ENCODE results near the gene SBF2.

The SBF2 gene

GRCh38 chr11:9735236-9735635 lies 558.8 kb downstream of the SBF2 start:
- no peak for DNase-seq (ENCODE audit: low read depth in 2 of 2, low spot score in 1 of 2)

- DNase-seq (ENCODE audit: low read depth in 2 of 2, low spot score in 1 of 2), result no peak
Measured at GRCh38 chr11:9733212-9733611, 560.8 kb downstream of the SBF2 start.

GRCh38 chr11:9732453-9732852 lies 561.6 kb downstream of the SBF2 start:
- no peak for DNase-seq (ENCODE audit: low read depth in 2 of 2, low spot score in 1 of 2)

GRCh38 chr11:9731256-9731655 lies 562.8 kb downstream of the SBF2 start:
- DNase-seq (ENCODE audit: low read depth in 2 of 2, low spot score in 1 of 2), result no peak

All from stimulated activated CD8-positive, alpha-beta memory T cell treated with anti-CD3 and anti-CD28 coated beads, Interleukin-4, amount 100 ng/mL, for 4 hours (primary cell).